ENCODE measurements around the gene NEDD4L. TPM values are rescaled to one million over a fixed set of nuclear protein-coding genes. Genes with fewer than 3 reads are reported as not detected.

The NEDD4L gene
- polyA plus RNA-seq, 5 donors = 62.8 to 107 (median 98.9) TPM

GRCh38 chr18:58396144-58396543, 352.1 kb downstream of the NEDD4L start:
- DNase-seq = no peak

- no peak for DNase-seq
Measured at GRCh38 chr18:58396966-58397365, 352.9 kb downstream of the NEDD4L start.

- no peak for DNase-seq
Measured at GRCh38 chr18:58397385-58398132, 353.5 kb downstream of the NEDD4L start.

GRCh38 chr18:58398648-58399398, 354.8 kb downstream of the NEDD4L start:
- no peak for DNase-seq

- DNase-seq = no peak
Measured at GRCh38 chr18:58400331-58400870, 356.4 kb downstream of the NEDD4L start.

GRCh38 chr18:58401191-58401590, 357.2 kb downstream of the NEDD4L start:
- DNase-seq = no peak

GRCh38 chr18:58402247-58402646, 358.2 kb downstream of the NEDD4L start:
- DNase-seq = peak in 1 of 2 donors; percentile 40

GRCh38 chr18:58402951-58403702, 359.1 kb downstream of the NEDD4L start:
- DNase-seq = no peak

GRCh38 chr18:58403799-58404455, 359.9 kb downstream of the NEDD4L start:
- no peak for DNase-seq

- DNase-seq = no peak
Measured at GRCh38 chr18:58405107-58405898, 361.3 kb downstream of the NEDD4L start.

GRCh38 chr18:58407263-58407648, 363.2 kb downstream of the NEDD4L start:
- DNase-seq = no peak

GRCh38 chr18:58407649-58408407, 363.8 kb downstream of the NEDD4L start:
- no peak for DNase-seq

- no peak for DNase-seq
Measured at GRCh38 chr18:58408665-58409064, 364.6 kb downstream of the NEDD4L start.

GRCh38 chr18:58409802-58410445, 365.9 kb downstream of the NEDD4L start:
- no peak for DNase-seq

GRCh38 chr18:58411323-58411722, 367.3 kb downstream of the NEDD4L start:
- no peak for DNase-seq

- DNase-seq = no peak
Measured at GRCh38 chr18:58412844-58413666, 369.0 kb downstream of the NEDD4L start.

- no peak for DNase-seq
Measured at GRCh38 chr18:58413667-58414628, 369.9 kb downstream of the NEDD4L start.

Data from right lung (tissue), 5 donors.